ENCODE data around the gene POLRMT.

DNA sequence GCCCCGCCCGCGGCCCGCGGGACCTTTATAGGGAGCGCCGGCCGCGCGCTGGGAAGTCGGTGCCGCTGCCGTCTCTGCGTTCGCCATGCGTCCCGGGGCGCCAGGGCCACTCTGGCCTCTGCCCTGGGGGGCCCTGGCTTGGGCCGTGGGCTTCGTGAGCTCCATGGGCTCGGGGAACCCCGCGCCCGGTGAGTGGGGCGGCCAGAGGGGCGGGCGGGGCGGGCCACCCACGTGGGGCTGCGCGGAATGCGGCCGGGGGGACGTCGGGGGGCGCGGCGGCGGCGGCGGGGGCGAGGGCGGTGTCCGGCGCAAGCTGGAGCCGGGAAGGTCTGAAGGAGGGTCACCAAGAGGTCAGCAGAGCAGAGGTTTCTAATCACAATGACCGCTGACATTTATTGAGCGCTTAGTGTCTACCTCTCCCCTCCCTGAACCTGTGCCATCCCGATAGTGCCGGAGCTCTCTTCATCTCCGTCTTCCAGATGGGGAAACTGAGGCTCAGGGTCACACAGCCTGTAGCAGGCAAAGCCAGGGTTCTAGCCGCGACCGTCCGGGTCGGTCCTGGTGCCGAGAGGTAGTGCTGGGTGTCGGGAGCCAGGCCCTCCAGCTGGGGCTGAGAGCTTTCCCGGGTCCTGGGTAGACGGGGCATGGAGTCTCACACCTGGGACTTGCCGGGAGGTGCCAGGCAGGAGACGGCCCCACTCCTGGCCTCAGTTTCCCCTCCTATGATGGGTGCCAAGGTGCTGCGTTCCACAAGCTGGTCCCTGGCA is 43.2 kb upstream of the POLRMT start, which contains the start of gene FSTL3:
- TF ChIP-seq, protein P1, sequence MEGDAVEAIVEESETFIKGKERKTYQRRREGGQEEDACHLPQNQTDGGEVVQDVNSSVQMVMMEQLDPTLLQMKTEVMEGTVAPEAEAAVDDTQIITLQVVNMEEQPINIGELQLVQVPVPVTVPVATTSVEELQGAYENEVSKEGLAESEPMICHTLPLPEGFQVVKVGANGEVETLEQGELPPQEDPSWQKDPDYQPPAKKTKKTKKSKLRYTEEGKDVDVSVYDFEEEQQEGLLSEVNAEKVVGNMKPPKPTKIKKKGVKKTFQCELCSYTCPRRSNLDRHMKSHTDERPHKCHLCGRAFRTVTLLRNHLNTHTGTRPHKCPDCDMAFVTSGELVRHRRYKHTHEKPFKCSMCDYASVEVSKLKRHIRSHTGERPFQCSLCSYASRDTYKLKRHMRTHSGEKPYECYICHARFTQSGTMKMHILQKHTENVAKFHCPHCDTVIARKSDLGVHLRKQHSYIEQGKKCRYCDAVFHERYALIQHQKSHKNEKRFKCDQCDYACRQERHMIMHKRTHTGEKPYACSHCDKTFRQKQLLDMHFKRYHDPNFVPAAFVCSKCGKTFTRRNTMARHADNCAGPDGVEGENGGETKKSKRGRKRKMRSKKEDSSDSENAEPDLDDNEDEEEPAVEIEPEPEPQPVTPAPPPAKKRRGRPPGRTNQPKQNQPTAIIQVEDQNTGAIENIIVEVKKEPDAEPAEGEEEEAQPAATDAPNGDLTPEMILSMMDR (IDR thresholded peaks at IDR 0.05) = no peak
- TF ChIP-seq ZNF423 (CRISPR knock-in tag; IDR thresholded peaks at IDR 0.05) (no peak), CREM (CRISPR knock-in tag; IDR thresholded peaks at IDR 0.05) (no peak), ELF4 (CRISPR knock-in tag; IDR thresholded peaks at IDR 0.05; ENCODE audit: low read depth) (no peak), NFATC4 (CRISPR knock-in tag; IDR thresholded peaks at IDR 0.05) (no peak), IRF2 (CRISPR knock-in tag; IDR thresholded peaks at IDR 0.05; ENCODE audit: borderline replicate concordance, low read depth) (no peak), SOX15 (CRISPR knock-in tag; IDR thresholded peaks at IDR 0.05) (no peak)
